Measurements from ENCODE around the gene SULT1C2. TPM values are rescaled to one million over a fixed set of nuclear protein-coding genes. Genes with fewer than 3 reads are reported as not detected.

The SULT1C2 gene
- total RNA-seq, 1 experiment from 2014 or later, result 1.6 TPM

- Histone ChIP-seq H2BK120ac (ENCODE audit: low read depth, low read length, poor library complexity, severe bottlenecking) (no peak overlapping the region), H3K14ac (ENCODE audit: insufficient read depth, low read length) (no peak overlapping the region), H3K23ac (ENCODE audit: insufficient read length, low read depth, low read length) (no peak overlapping the region), H3K27ac (ENCODE audit: insufficient read length, low read depth, low read length) (no peak overlapping the region), H3K4me1 (ENCODE audit: insufficient read depth, low read length) (no peaks in the 10 kb centered on the region), H3K4ac (ENCODE audit: low read depth, low read length) (no peak overlapping the region), H3K56ac (ENCODE audit: insufficient read length, low read depth, low read length) (no peak overlapping the region), H2AK5ac (ENCODE audit: insufficient read length, low read length) (no peak overlapping the region), H2BK20ac (ENCODE audit: low read depth, low read length, poor library complexity, severe bottlenecking) (no peak overlapping the region), H4K8ac (replicated peaks; ENCODE audit: insufficient read length, low read depth, low read length) (no peak overlapping the region), H3T11ph (ENCODE audit: low read length) (no peak overlapping the region), H3K23me2 (ENCODE audit: insufficient read length, low read depth, low read length, poor library complexity, severe bottlenecking) (no peaks in the 10 kb centered on the region), H2BK5ac (ENCODE audit: insufficient read length, low read length) (no peak overlapping the region), H3K9me3 (ENCODE audit: control insufficient read depth, low read depth, low read length) (no peaks in the 10 kb centered on the region), H4K20me1 (ENCODE audit: control insufficient read depth, insufficient read depth, insufficient read length) (no peaks in the 10 kb centered on the region), H3K79me2 (ENCODE audit: insufficient read depth, low read length) (no peaks in the 10 kb centered on the region), H3K79me1 (ENCODE audit: insufficient read depth, low read depth, low read length, poor library complexity, severe bottlenecking) (no peaks in the 10 kb centered on the region), H2AFZ (ENCODE audit: low read length) (no peak overlapping the region), H2BK15ac (ENCODE audit: low read depth, low read length) (no peak overlapping the region), H2BK12ac (ENCODE audit: insufficient read length, low read depth, low read length) (no peak overlapping the region), H3K18ac (ENCODE audit: insufficient read length, low read depth, low read length) (no peak overlapping the region), H4K91ac (ENCODE audit: insufficient read length, low read depth, low read length) (no peak overlapping the region), H3K4me2 (ENCODE audit: insufficient read depth, insufficient read length, low read length) (no peak overlapping the region), H4K5ac (ENCODE audit: insufficient read length, low read depth, low read length) (no peak overlapping the region), H3K9ac (ENCODE audit: extremely low read depth, insufficient read length, low read length) (no peak overlapping the region), H3K27me3 (ENCODE audit: insufficient read depth, low read length) (no peaks in the 10 kb centered on the region)
- Mint-ChIP-seq H3K27ac (no peak overlapping the region), H3K9me3 (peaks cover 0 to under 1% of the 10 kb centered on the region in 2 experiments; a peak in 1 of 5 replicates), H3K36me3 (ENCODE audit: insufficient read depth in 1 of 3, low read depth in 3 of 3) (peaks cover 0 to 2% (median 0%) of the 10 kb centered on the region in 3 experiments; a peak in 2 of 7 replicates), H3K4me1 (no peaks in the 10 kb centered on the region), H3K4me3 (no peak overlapping the region), H3K27me3 (ENCODE audit: low read depth) (no peaks in the 10 kb centered on the region; the same call in 1 of the 2 replicates)
- DNase-seq, result no peak
- no CpG with 5 or more reads among the region's 2 CpGs for WGBS (ENCODE audit: extremely low coverage, insufficient read length, low lambda C conversion rate)
- no peak for TF ChIP-seq CTCF (conservative IDR thresholded peaks at IDR 0.05)
These were observed 17.2 kb downstream of the SULT1C2 start for GRCh38 chr2:108305901-108306300.

Measured in H9 (cell line).